Measurements from ENCODE around the gene NRG3.

Gene NRG3

DNA sequence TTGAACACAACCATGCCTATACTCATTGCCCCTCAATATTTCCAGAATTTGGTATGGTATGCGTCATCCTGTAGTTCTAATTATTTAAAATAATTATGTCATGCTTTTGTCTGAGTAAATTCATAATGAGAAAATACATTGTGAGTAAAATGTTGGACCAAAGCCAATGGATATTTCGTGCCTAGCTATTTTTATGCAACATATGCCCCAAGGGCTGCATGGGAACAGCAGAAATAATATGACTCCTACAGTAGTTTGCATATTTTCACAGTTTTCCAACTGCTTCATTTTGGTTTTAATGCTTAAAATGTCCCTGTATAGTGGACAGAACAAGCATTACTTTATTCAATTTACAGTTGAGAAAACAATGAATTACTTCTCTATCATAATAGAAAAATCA, 1148.7 kb downstream of the NRG3 start:
- DNase-seq = no peak
- TF ChIP-seq, protein P1, sequence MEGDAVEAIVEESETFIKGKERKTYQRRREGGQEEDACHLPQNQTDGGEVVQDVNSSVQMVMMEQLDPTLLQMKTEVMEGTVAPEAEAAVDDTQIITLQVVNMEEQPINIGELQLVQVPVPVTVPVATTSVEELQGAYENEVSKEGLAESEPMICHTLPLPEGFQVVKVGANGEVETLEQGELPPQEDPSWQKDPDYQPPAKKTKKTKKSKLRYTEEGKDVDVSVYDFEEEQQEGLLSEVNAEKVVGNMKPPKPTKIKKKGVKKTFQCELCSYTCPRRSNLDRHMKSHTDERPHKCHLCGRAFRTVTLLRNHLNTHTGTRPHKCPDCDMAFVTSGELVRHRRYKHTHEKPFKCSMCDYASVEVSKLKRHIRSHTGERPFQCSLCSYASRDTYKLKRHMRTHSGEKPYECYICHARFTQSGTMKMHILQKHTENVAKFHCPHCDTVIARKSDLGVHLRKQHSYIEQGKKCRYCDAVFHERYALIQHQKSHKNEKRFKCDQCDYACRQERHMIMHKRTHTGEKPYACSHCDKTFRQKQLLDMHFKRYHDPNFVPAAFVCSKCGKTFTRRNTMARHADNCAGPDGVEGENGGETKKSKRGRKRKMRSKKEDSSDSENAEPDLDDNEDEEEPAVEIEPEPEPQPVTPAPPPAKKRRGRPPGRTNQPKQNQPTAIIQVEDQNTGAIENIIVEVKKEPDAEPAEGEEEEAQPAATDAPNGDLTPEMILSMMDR (IDR thresholded peaks at IDR 0.05; ENCODE audit: low read depth, low read length) = no peak
- Histone ChIP-seq H3K36me3 (no peaks in the 10 kb centered on the region), H3K4me3 (ENCODE audit: low read depth, low read length) (no peak overlapping the region), H3K9me3 (no peaks in the 10 kb centered on the region; the same call in 1 of the 2 replicates), H3K27me3 (no peaks in the 10 kb centered on the region), H3K4me1 (0 out of 2 replicates have a peak, but pooled peaks cover 4% of the 10 kb centered on the region)

All from BE2C (cell line).